Common myeloid progenitor, CD34-positive (primary cell): ENCODE data around the gene SLC2A6.

Experiments used
- CTCF ChIA-PET: fragments of 350-600 bp; sonication (Branson Sonifier 250); formaldehyde crosslinking; loops from one replicate; lab custom pipeline; 2021; ENCODE audit warnings: antibody characterized with exemption; lab: Charles Lee
- POLR2A ChIA-PET: fragments of 350-600 bp; sonication (Branson Sonifier 250); formaldehyde crosslinking; loops from one replicate; lab custom pipeline; 2021; ENCODE audit warnings: antibody characterized with exemption; lab: Charles Lee
- DNase-seq, 3 donors: peaks; one replicate each; pipeline versions ENCODE4 v3.0.0 to v3.0.0-alpha.2; 2013
- H3K27ac ChIP-seq, 2 experiments: 1 replicate in 1 of 2; 2 replicates in 1 of 2; pipeline ENCODE4 v1.7.0; 2013; ENCODE audit warnings: inconsistent platforms in 2 of 2, low read length in 2 of 2, mild to moderate bottlenecking in 2 of 2, low read depth in 1 of 2, moderate library complexity in 1 of 2; ENCODE audit not compliant: severe bottlenecking in 2 of 2, insufficient read depth in 1 of 2, poor library complexity in 1 of 2
- H3K27me3 ChIP-seq, 5 experiments: replicated peaks in 2 of 5; 1 replicate in 3 of 5; 2 replicates in 2 of 5; pipeline versions ENCODE4 v1.6.1 to v1.7.0; 2013; ENCODE audit warnings: low read length in 4 of 5, mild to moderate bottlenecking in 2 of 5, moderate library complexity in 2 of 5, inconsistent platforms in 1 of 5; ENCODE audit not compliant: insufficient read depth in 5 of 5, control insufficient read depth in 4 of 5
- H3K36me3 ChIP-seq, 4 experiments: 1 replicate in 2 of 4; 2 replicates in 2 of 4; pipeline versions ENCODE4 v1.6.1 to v1.7.0; 2013; ENCODE audit warnings: low read length in 3 of 4, control low read depth in 1 of 4, mild to moderate bottlenecking in 1 of 4; ENCODE audit not compliant: control insufficient read depth in 4 of 4, insufficient read depth in 4 of 4
- H3K4me1 ChIP-seq, 4 experiments: 1 replicate in 3 of 4; 2 replicates in 1 of 4; pipeline versions ENCODE4 v1.6.1 to v1.7.1; 2013; ENCODE audit warnings: low read length in 3 of 4, mild to moderate bottlenecking in 3 of 4, control low read depth in 1 of 4, inconsistent platforms in 1 of 4, moderate library complexity in 1 of 4; ENCODE audit not compliant: control insufficient read depth in 4 of 4, insufficient read depth in 4 of 4; ENCODE audit errors: control extremely low read depth in 1 of 4
- H3K4me3 ChIP-seq, 7 experiments: 1 replicate in 4 of 7; 2 replicates in 3 of 7; pipeline versions ENCODE4 v1.5.1 to v1.7.0; 2013; ENCODE audit warnings: mild to moderate bottlenecking in 7 of 7, low read length in 6 of 7, moderate library complexity in 6 of 7, inconsistent platforms in 2 of 7, low read depth in 2 of 7, control low read depth in 1 of 7; ENCODE audit not compliant: insufficient read depth in 4 of 7, control insufficient read depth in 1 of 7; ENCODE audit errors: extremely low read depth in 1 of 7
- H3K9me3 ChIP-seq, 5 experiments: 1 replicate in 4 of 5; 2 replicates in 1 of 5; pipeline versions ENCODE4 v1.6.1 to v1.7.1; 2013; ENCODE audit warnings: low read length in 4 of 5, mild to moderate bottlenecking in 2 of 5, inconsistent platforms in 1 of 5, low read depth in 1 of 5, moderate library complexity in 1 of 5; ENCODE audit not compliant: control insufficient read depth in 4 of 5, insufficient read depth in 2 of 5; ENCODE audit errors: control extremely low read depth in 1 of 5
- WGBS: methylation state at CpG from one replicate; pipeline ENCODE4 v1.1.5; 2013; ENCODE audit not compliant: insufficient coverage; 5-methylcytosine and 5-hydroxymethylcytosine counted together

SLC2A6 gene

GRCh38 chr9:133505186-133505830, 26.4 kb upstream of the SLC2A6 start:
- no peak for DNase-seq
- CTCF ChIA-PET = interaction anchor here (1.0 to 1.6 kb wide), 4 partner anchors 9 to 211 kb away, joined by 3 to 6 read pairs (median 3); no protein-coding TSS in a partner anchor
- H3K27me3 ChIP-seq = no peaks in the 10 kb centered on the region
- H3K4me1 ChIP-seq = peaks cover 0 to 25% (median 20%) of the 10 kb centered on the region in 4 experiments
- WGBS = 89% methylated on average over 10 of the region's 13 CpGs
- POLR2A ChIA-PET = no interaction called here
- no peak overlapping the region for H3K4me3 ChIP-seq
- H3K9me3 ChIP-seq = peaks cover 6 to 21% (median 11%) of the 10 kb centered on the region in 5 experiments
- H3K27ac ChIP-seq = no peak overlapping the region
- H3K36me3 ChIP-seq = no peaks in the 10 kb centered on the region

- Histone ChIP-seq H3K4me3 (no peak overlapping the region), H3K36me3 (no peaks in the 10 kb centered on the region), H3K27me3 (no peaks in the 10 kb centered on the region), H3K27ac (no peak overlapping the region), H3K4me1 (no peaks in the 10 kb centered on the region), H3K9me3 (peaks cover 6 to 21% (median 11%) of the 10 kb centered on the region in 5 experiments)
- CTCF ChIA-PET = no interaction called here
- POLR2A ChIA-PET = no interaction called here
- no peak for DNase-seq
- WGBS = 100% methylated on average over 1 of the region's 1 CpG
Observed at GRCh38 chr9:133502112-133502511, 23.2 kb upstream of the SLC2A6 start.

- no peaks in the 10 kb centered on the region for H3K27me3 ChIP-seq
- H3K4me3 ChIP-seq = no peak overlapping the region
- CTCF ChIA-PET = interaction anchor here (1.1 to 1.6 kb wide), 2 partner anchors 9 to 13 kb away, joined by 3 to 5 read pairs; no protein-coding TSS in a partner anchor
- H3K27ac ChIP-seq = no peak overlapping the region
- H3K9me3 ChIP-seq = peaks cover 6 to 21% (median 11%) of the 10 kb centered on the region in 5 experiments
- H3K36me3 ChIP-seq = no peaks in the 10 kb centered on the region
- no peak for DNase-seq
- POLR2A ChIA-PET = no interaction called here
- H3K4me1 ChIP-seq = no peaks in the 10 kb centered on the region
- 100% methylated on average over 3 of the region's 12 CpGs for WGBS
Observed at GRCh38 chr9:133499892-133500270, 21.0 kb upstream of the SLC2A6 start.

- ChIA-PET POLR2A (no interaction called here), CTCF (interaction anchor here (1.1 to 1.6 kb wide), 2 partner anchors 8 to 12 kb away, joined by 3 to 5 read pairs; no protein-coding TSS in a partner anchor)
- H3K4me1 ChIP-seq = no peaks in the 10 kb centered on the region
- no peak overlapping the region for H3K27ac ChIP-seq
- WGBS = 92% methylated on average over 19 of the region's 19 CpGs
- no peak for DNase-seq
- no peaks in the 10 kb centered on the region for H3K36me3 ChIP-seq
- no peaks in the 10 kb centered on the region for H3K27me3 ChIP-seq
- H3K9me3 ChIP-seq = peaks cover 6 to 21% (median 11%) of the 10 kb centered on the region in 5 experiments
- H3K4me3 ChIP-seq = no peak overlapping the region
Observed at GRCh38 chr9:133499132-133499891, 20.4 kb upstream of the SLC2A6 start.

- CTCF ChIA-PET = interaction anchor here (1.5 to 2.2 kb wide), 2 partner anchors 8 to 11 kb away, joined by 6 to 22 read pairs; no protein-coding TSS in a partner anchor
- Histone ChIP-seq H3K4me3 (no peak overlapping the region), H3K27ac (no peak overlapping the region), H3K9me3 (peaks cover 2 to 12% (median 7%) of the 10 kb centered on the region in 5 experiments), H3K4me1 (no peaks in the 10 kb centered on the region), H3K27me3 (no peaks in the 10 kb centered on the region), H3K36me3 (no peaks in the 10 kb centered on the region)
- 93% methylated on average over 27 of the region's 35 CpGs for WGBS
- POLR2A ChIA-PET = no interaction called here
- no peak for DNase-seq
Observed at GRCh38 chr9:133496861-133497842, 18.3 kb upstream of the SLC2A6 start.

GRCh38 chr9:133495327-133496293, 16.7 kb upstream of the SLC2A6 start:
- Histone ChIP-seq H3K4me3 (no peak overlapping the region), H3K27me3 (no peaks in the 10 kb centered on the region), H3K9me3 (no peaks in the 10 kb centered on the region), H3K4me1 (peaks cover 0 to 3% (median 0%) of the 10 kb centered on the region in 4 experiments), H3K27ac (no peak overlapping the region), H3K36me3 (no peaks in the 10 kb centered on the region)
- CTCF ChIA-PET = interaction anchor here (0.9 to 2.3 kb wide), 7 partner anchors 9 to 309 kb away, joined by 3 to 22 read pairs (median 6); no protein-coding TSS in a partner anchor
- POLR2A ChIA-PET = no interaction called here
- WGBS = 93% methylated on average over 15 of the region's 24 CpGs
- DNase-seq = no peak
